ENCODE results near the gene KIAA0232.

- TF ChIP-seq EZH2 (IDR thresholded peaks at IDR 0.05) (no peak), POLR2AphosphoS5 (IDR thresholded peaks at IDR 0.05; ENCODE audit: borderline replicate concordance, low read depth, low read length) (no peak), FOXP2 (optimal IDR thresholded peaks at IDR 0.05; ENCODE audit: control extremely low read depth, extremely low read length, insufficient read depth) (no peak)
Observed at GRCh38 chr4:6925357-6925836, 142.9 kb downstream of the KIAA0232 start.
